ENCODE data around the gene COL27A1.
A peak's percentile ranks its signal among the peaks of the same experiment; 100 is the strongest.
"Not testable (repeated sequence)": the region's sequence is repeated elsewhere in the genome, so short reads cannot be mapped to it uniquely, and the experiment has no call there.

The COL27A1 gene

GRCh38 chr9:114185570-114186490 lies 30.5 kb downstream of the COL27A1 start:
- no peak for DNase-seq

DNA sequence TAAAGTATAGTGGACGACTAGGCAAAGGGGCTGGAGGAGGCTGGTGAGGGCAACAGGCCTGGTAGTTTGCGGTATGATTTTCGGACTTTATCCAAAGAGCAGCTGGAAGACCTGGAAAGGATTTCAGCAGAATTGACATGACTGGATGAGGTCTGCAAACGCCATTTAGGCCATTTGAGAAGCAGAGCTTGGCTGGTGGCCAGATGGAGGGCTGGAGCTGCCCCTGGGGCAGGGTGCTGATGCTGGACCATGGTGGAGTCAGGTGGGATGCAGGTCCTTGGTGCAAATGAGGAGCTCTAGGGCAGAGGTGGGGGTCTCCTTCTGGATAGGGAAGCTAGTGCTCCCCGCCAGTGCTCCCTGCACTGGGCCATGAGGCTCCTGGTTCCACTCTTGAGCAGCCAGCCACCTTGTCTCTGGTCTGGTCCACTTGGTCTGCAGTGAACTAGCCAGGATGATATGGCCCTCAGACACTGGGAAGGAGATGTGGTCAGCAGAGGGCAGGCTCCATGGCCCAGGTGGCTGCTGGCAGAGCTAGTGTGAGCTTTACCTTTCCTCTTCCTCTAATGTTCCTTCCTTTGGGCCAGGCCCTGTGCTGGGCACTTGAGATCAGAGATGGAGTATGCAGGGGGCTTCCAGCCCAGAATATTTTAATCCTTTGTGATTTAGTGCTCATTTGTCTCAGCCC lies 31.4 kb downstream of the COL27A1 start:
- DNase-seq = no peak

- no peak for DNase-seq
Measured at GRCh38 chr9:114187827-114188226, 32.5 kb downstream of the COL27A1 start.

GRCh38 chr9:114189823-114190562 lies 34.7 kb downstream of the COL27A1 start:
- no peak for DNase-seq

GRCh38 chr9:114190563-114190905 lies 35.2 kb downstream of the COL27A1 start:
- DNase-seq = no peak

- DNase-seq = not testable (repeated sequence)
Measured at GRCh38 chr9:114191402-114191801, 36.1 kb downstream of the COL27A1 start.

DNA sequence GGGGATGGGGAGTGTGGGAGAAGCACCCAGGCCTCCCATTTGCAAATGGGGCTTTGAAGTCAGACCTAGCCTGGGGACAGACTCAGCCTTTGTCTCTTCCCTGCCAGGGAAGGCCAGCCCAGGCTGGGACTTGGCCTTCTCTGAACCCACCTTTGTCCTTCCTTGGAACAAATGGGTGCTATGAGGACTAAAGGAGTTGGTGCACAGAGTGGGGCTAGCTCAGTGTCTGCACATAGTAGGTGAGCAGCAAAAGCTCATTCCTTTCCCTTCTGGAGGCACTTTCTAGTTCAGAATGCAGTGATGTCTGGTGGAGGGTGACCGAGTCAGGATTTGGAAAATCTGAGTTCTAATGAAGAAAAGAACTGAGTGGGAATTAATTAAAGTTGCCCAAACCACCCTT lies 37.2 kb downstream of the COL27A1 start:
- DNase-seq = no peak

DNA sequence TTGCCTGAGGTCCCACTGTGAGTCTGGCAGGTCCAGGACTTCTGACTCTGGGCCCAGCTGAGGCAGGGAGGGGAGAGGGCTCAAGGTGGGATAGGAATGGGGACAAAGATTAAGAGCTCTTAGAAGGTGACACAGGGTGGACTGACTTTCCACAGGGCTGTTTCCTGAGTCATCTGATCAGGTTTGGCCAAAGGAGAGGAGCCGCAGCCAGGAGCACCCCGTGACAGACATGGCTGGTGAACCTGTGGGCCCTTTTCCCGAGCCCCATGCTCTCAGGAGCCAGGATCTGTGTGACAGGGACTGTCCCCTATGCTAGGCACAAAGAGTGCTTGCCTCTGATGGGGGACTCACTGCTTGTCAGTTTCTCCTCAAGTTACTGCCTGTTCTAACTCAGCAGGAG lies 37.8 kb downstream of the COL27A1 start:
- DNase-seq = no peak

GRCh38 chr9:114196117-114196516 lies 40.8 kb downstream of the COL27A1 start:
- no peak for DNase-seq

- peak; percentile 44 for DNase-seq
Measured at GRCh38 chr9:114196979-114197622, 41.8 kb downstream of the COL27A1 start.

DNA sequence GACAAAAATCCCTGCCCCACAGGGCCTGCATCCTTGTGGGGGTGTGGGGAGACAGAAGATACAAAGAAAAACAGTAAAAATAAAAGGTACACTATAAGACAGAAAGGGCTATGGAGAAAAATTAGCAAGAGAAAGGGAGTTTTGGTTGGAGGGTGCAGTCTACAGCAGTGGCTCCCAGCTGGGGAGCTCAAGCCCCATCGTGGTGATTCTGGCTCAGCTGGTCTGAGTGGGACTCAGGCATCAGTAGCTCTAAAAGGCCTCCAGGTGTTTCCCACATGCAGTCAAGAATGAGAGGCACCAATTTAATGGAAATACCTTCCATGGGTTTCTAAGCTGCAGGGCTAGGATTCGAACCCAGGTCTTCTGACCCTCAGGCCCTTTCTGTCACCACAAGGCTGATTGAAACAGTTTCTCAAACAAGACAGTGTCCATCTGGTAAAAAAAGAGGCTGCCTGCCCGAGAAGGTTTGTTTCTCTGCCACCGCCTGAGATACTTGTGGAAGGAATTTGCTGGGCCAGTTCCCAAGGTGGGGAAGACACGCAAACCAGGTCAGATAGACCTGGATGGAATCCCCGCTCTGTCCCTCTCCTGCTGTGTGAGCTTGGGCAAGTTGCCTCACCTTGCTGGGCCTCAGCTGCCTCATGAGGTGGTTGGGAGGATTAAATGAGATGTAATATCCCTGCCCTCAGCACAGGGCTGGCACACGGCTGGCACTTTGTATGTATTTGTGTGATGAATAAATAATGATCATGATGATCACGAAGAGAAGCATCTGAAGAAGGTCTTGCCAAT lies 43.1 kb downstream of the COL27A1 start:
- no peak for DNase-seq

DNA sequence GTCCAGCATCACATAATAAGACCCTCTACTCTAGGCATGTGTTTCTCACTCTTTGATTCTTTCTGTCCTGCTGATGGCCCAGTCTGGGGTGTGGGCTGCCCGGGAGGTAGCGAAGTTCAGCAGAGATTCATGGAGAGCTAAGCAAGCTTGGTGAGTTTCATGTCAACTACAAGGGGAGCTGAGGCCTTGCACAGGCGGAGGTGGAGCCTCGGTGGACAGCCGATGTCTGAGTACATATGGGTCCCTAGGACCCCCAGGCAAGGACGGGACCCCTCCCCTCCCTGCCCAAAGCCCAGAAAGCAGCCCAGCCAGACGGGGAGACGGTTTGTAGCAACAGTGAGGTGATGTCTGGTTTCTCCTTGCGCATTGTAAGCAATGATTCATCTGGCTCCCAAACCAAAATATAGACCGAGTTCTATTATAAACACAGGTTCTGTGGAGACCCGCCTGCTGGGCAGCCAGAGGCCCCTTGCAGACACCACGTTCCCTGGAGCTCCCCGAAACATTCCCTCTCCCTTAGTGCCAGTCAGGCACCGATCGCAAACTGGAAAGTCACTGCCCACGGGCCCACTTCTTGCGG lies 45.5 kb downstream of the COL27A1 start:
- DNase-seq = no peak

DNA sequence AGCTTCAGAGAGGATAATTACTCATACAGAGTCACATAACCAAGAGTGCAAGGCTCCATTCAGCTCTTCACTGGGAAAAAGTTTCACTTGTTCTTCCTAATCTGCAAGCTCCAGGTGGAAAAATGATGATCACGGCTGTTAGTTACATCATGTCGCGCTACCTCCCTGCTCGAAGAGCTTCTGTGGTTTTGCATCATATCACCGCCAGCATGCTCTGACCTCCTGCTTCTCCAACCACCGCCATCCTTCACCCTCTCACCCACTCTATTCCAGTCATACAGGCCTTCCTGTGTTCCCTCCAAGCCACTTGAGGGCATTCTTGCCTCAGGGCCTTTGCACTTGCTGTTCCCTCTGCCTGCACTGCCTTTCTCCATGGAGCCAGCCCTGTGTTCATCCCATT lies 47.1 kb downstream of the COL27A1 start:
- no peak for DNase-seq

GRCh38 chr9:114202849-114203248 lies 47.5 kb downstream of the COL27A1 start:
- DNase-seq = no peak

GRCh38 chr9:114203410-114204140 lies 48.2 kb downstream of the COL27A1 start:
- DNase-seq = no peak

DNA sequence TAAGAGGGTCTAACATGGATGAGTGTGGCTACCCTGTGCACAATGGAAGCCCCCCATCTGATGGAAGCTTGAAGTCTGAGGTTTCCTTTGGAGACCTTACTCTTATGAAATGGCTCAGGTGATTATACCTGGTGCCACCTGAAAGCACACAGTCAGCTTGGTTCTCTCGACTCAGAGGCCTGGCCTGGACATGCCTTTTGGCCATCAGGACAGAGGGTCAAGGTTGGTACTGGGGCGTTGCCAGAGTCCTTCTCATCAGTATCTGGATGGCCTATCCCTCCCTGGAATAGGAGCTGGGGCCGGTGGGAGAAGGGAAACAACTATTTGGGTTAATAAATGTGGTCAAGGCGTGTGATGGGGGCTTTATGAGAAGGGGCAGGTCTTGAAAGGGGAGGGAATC lies 48.9 kb downstream of the COL27A1 start:
- DNase-seq = no peak

DNA sequence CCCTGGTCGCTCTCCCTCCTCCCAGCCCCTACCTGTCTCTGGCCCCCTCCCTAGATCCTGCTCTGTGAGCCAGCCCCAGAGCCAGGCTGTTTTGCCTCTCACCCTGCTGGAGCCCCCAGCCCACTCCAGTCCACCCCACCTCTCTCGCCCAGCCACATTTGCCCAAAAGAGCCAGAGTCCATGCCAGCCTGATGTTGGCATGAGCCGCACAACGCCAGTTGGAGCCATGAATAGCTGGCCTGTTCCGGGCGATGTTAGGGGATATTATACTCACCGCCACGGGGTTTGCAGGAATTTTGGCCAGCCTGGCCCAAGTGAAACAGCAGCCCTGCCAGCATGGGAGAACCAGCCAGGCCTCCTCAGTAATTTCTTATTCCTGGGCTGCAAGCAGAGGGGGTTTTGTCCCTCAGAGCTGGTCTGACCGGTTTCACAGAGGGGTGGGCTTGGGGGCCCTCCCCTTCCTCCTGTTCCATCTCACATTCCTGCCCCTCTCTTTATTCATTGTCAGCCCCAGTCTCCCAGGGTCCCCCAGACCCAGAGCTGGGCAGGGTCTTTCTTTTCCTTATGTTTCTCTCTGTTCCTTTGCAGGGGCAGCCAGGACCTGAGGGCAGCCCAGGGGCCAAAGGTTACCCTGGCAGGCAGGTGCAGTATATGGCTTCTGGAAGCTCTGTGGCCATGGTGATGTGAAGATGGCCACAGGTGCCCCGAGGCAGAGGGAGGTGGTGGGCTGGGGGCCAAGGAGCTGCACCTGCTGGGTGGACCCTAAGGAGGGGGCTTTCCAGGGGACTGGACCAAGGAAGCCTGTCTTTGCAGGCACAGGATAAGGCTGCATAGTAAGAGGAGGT lies 50.1 kb downstream of the COL27A1 start:
- no peak for DNase-seq

GRCh38 chr9:114206221-114206789 lies 51.0 kb downstream of the COL27A1 start:
- no peak for DNase-seq

DNA sequence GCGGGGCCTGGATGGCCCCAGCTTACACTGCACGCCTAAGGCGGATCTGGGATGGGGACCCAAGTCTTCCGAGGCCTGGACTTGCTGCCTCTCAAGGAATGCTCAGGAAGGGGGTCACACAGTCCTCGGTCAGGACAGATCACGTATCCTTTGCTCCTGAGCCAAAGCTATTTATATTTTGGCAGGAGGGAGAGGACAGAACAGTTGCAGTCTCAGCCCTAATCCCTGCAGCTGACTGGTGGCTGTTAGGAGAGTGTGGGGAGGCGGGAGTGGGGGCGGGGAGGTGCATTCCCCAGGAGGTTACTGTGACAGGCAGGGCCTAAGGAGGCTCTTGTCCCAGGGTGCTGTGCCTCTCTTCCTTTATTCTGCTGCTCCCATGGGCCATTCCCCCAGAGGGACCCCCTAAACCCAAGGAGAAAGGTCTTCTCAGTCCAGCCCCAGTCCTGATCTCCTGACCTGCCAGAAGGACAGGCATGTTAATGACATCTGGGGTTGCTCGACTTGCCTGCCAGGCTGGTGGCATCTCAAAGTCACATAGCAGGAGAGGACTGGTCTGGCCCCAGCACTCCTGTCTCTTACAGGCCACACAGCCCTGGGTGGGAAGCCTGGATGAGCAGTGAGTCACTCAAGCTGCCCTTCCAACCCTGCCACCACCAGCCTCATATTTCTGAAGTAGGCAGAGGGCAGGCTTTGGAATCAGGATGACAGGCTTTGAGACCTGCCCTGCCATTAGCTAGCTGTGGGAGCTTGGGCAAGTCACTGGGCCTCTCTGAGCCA lies 51.9 kb downstream of the COL27A1 start:
- peak; percentile 74 for DNase-seq
